ENCODE measurements around the gene DCST2. TPM values are rescaled to one million over a fixed set of nuclear protein-coding genes. Genes with fewer than 3 reads are reported as not detected.
A peak's percentile ranks its signal among the peaks of the same experiment; 100 is the strongest.

Gene DCST2
- total and polyA plus RNA-seq, 2 of the 8 experiments (the other 6 are each of a cell fraction or from before 2014, with no cell fraction given), result 0.43 to 2.1 TPM

DNA sequence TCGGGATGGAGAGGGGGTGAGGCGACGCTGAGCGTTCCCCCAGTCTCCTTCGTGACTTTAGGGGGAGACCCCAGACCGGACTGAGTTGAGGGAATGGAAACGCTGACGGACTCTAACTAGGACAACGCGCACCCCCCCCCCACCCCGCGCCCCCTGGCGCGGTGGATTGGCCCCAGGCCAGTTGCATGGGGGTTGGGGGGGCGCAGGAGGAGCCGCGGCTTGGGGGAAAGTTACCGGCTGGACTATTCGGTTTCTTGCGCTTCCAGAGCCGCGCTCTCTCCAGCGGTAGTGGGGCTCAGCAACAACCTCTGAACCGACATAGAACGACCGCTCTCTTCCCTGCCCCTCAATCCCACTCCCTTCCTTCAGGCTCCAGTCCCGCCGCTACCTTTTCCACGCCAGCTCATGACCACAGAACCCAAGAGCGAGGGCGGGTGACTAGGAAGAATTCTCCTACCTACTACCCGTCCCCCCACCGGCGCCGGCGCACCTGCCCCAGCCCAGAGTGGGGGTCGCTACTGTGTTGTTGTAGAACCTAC lies 30.3 kb downstream of the DCST2 start:
- Histone ChIP-seq H2BK20ac (ENCODE audit: low read length) (peak overlapping the region; percentile 98; the same call in 1 of the 2 replicates), H3K79me2 (ENCODE audit: control insufficient read depth in 1 of 2, insufficient read depth in 2 of 2, low read length in 2 of 2) (peaks cover 0 to 50% of the 10 kb centered on the region in 2 experiments; a peak in 3 of 4 replicates), H2BK12ac (ENCODE audit: low read depth, low read length) (peak overlapping the region; percentile 80; the same call in 1 of the 2 replicates), H4K8ac (ENCODE audit: extremely low read depth, insufficient read depth, low read length) (no peak overlapping the region; the same call in 1 of the 2 replicates), H3K56ac (replicated peaks; ENCODE audit: insufficient read length, low read depth, low read length) (peak overlapping the region; percentile 62), H3K14ac (ENCODE audit: insufficient read length) (peak overlapping the region; percentile 11), H3K79me1 (ENCODE audit: low read depth, low read length) (peaks cover 13% of the 10 kb centered on the region), H4K5ac (ENCODE audit: insufficient read length, low read depth, low read length) (peak overlapping the region; percentile 83), H2BK120ac (replicated peaks; ENCODE audit: low read depth, low read length) (no peak overlapping the region), H2AK5ac (ENCODE audit: low read depth, low read length) (no peak overlapping the region), H3K9ac (replicated peaks in 1 of 4; ENCODE audit: extremely low read depth in 1 of 4, low read depth in 3 of 4, low read length in 3 of 4) (peak overlapping the region in 3 of 4 experiments; percentile 40 to 47 (median 45); a peak in 5 of 7 replicates), H3K23me2 (ENCODE audit: low read depth, low read length) (peaks cover 18% of the 10 kb centered on the region; the same call in 1 of the 2 replicates), H3K36me3 (ENCODE audit: control insufficient read depth in 2 of 4, insufficient read depth in 4 of 4, low read length in 3 of 4) (peaks cover 0 to 2% (median 0%) of the 10 kb centered on the region in 4 experiments; a peak in 2 of 8 replicates), H3K23ac (ENCODE audit: insufficient read length) (no peak overlapping the region), H3K18ac (ENCODE audit: extremely low read depth, low read length) (peak overlapping the region; percentile 93), H3K9me3 (ENCODE audit: insufficient read depth in 2 of 2, low read depth in 1 of 2, low read length in 1 of 2) (no peaks in the 10 kb centered on the region), H4K91ac (replicated peaks; ENCODE audit: insufficient read length, low read length) (peak overlapping the region; percentile 94), H4K20me1 (replicated peaks in 1 of 2; ENCODE audit: control insufficient read depth in 1 of 2, insufficient read depth in 2 of 2, low read length in 2 of 2) (peaks cover 0 to 17% of the 10 kb centered on the region in 2 experiments), H3K27ac (ENCODE audit: low read depth, low read length) (peak overlapping the region; percentile 48; the same call in 1 of the 2 replicates), H3K27me3 (replicated peaks in 1 of 4; ENCODE audit: control insufficient read depth in 3 of 4, extremely low read depth in 1 of 4, insufficient read depth in 3 of 4, low read length in 3 of 4) (no peaks in the 10 kb centered on the region), H2BK15ac (ENCODE audit: low read length) (no peak overlapping the region), H3K4me3 (ENCODE audit: extremely low read depth in 1 of 4, insufficient read depth in 2 of 4, low read depth in 3 of 4, low read length in 4 of 4) (peak overlapping the region; percentile 87 to 99 (median 90)), H2AFZ (ENCODE audit: low read length) (no peak overlapping the region), H3K4me2 (ENCODE audit: insufficient read depth in 1 of 2, low read depth in 2 of 2, low read length in 2 of 2) (peak overlapping the region; percentile 79 to 93), H3K4me1 (replicated peaks in 1 of 4; ENCODE audit: control insufficient read depth in 3 of 4, insufficient read depth in 4 of 4, low read length in 3 of 4) (peaks cover 6 to 25% (median 18%) of the 10 kb centered on the region in 4 experiments), H2BK5ac (ENCODE audit: low read depth, low read length) (peak overlapping the region; percentile 92; the same call in 1 of the 2 replicates), H3K4ac (replicated peaks; ENCODE audit: insufficient read length, low read depth, low read length) (peak overlapping the region; percentile 32)
- DNase-seq (ENCODE audit: low read depth in 1 of 2, low spot score in 2 of 2) (no peak), FAIRE-seq (no peak)
- ChIA-PET POLR2A (ENCODE audit: partially characterized antibody) (interaction anchor here (0.9 to 42.8 kb wide), 7 partner anchors 10 to 126 kb away, joined by 3 to 702 read pairs (median 4); partner anchors contain the start of genes CKS1B, FLAD1, LENEP and PBXIP1), CTCF (ENCODE audit: partially characterized antibody) (interaction anchor here (1.0 to 14.0 kb wide), 9 partner anchors 9 to 204 kb away, joined by 3 to 258 read pairs (median 4); partner anchors contain the start of genes EFNA4, FLAD1 and LENEP)
- peak in 1 of 2 experiments; percentile 54; a peak in 1 of 4 replicates for TF ChIP-seq SIN3A (conservative IDR thresholded peaks at IDR 0.05 in 1 of 2, IDR thresholded peaks at IDR 0.05 in 1 of 2; ENCODE audit: low read depth in 1 of 2, low read length in 2 of 2)
- no peak for TF ChIP-seq NRF1 (IDR thresholded peaks at IDR 0.05; ENCODE audit: low read depth, low read length)
- 0% methylated on average over 20 of the region's 37 CpGs; no CpG with 5 or more reads in 1 of the 2 experiments for WGBS, 2 experiments (ENCODE audit: extremely low coverage in 1 of 2, insufficient coverage in 1 of 2, insufficient read length in 1 of 2, insufficient replicate concordance in 2 of 2, low coverage in 1 of 2, low lambda C conversion rate in 2 of 2, missing lambda C conversion rate in 1 of 2)

All from H1 (cell line).